HepG2 (cell line): ENCODE measurements around the gene OSR1. TPM values are rescaled to one million over a fixed set of nuclear protein-coding genes. Genes with fewer than 3 reads are reported as not detected.

ENCODE experiments used
- ATAC-seq: fragments of 200-7000 bp; cut with Tn5 transposase; 3 replicates; pipeline ENCODE4 v1.9.1; 2020; ENCODE audit warnings: mild to moderate bottlenecking, moderate library complexity
- BruUV-seq: library from RNA; stranded (reverse); fragments of 400-500 nt; replicated peaks from 2 replicates; lab custom pipeline; 2021; lab: Mats Ljungman, UMichigan
- CTCF ChIA-PET: fragments of 300-600 bp; formaldehyde crosslinking; extraction: SDS; loops from one replicate; lab custom pipeline; 2021; ENCODE audit warnings: low total read pairs, inconsistent platforms, low intra/inter-chr PET ratio; lab: Yijun Ruan, JAX
- POLR2A ChIA-PET: fragments of 350-600 bp; sonication (Branson Sonifier 250); formaldehyde crosslinking; loops from one replicate; lab custom pipeline; 2020; ENCODE audit warnings: antibody characterized with exemption, inconsistent platforms; lab: Yijun Ruan, JAX
- DNase-seq: peaks from one replicate; pipeline ENCODE4 v3.0.0-alpha.2; 2015; ENCODE audit warnings: low spot score
- FAIRE-seq: peaks from 3 replicates; lab custom pipeline; 2011; peaks lifted over from hg19 to GRCh38; lab: Jason Lieb, UNC
- H2AFZ ChIP-seq: one replicate; pipeline ENCODE4 v1.6.1; 2011; ENCODE audit warnings: low read length, inconsistent platforms
- H3K27ac ChIP-seq: fragments of 300-600 bp; 3 replicates; pipeline ENCODE4 v1.8.0; 2011; ENCODE audit warnings: mixed run types, mild to moderate bottlenecking, mixed read lengths, low read length, inconsistent platforms; ENCODE audit not compliant: insufficient read depth; ENCODE audit errors: extremely low read length
- H3K27me3 ChIP-seq, 2 experiments: fragments of 200-600 bp in 1 of 2; 2 replicates in 1 of 2; 3 replicates in 1 of 2; pipeline versions ENCODE4 v1.6.0 to v1.8.0; 2011; ENCODE audit warnings: low read length in 2 of 2, mild to moderate bottlenecking in 2 of 2, moderate library complexity in 2 of 2, inconsistent platforms in 1 of 2; ENCODE audit not compliant: insufficient read depth in 2 of 2, control insufficient read depth in 1 of 2
- H3K36me3 ChIP-seq, 2 experiments: fragments of 200-600 bp in 1 of 2; replicated peaks in 1 of 2; 2 replicates in 1 of 2; 3 replicates in 1 of 2; pipeline versions ENCODE4 v1.5.1 to v1.8.0; 2011; ENCODE audit warnings: low read length in 2 of 2, inconsistent platforms in 1 of 2; ENCODE audit not compliant: insufficient read depth in 2 of 2, control insufficient read depth in 1 of 2
- H3K4me1 ChIP-seq: 2 replicates; pipeline ENCODE4 v1.5.1; 2012; ENCODE audit warnings: low read length, inconsistent platforms; ENCODE audit not compliant: insufficient read depth
- H3K4me2 ChIP-seq: 2 replicates; pipeline ENCODE4 v1.6.0; 2011; ENCODE audit warnings: low read depth, low read length, inconsistent platforms
- H3K4me3 ChIP-seq, 3 experiments: fragments of 200-600 bp in 1 of 3; sonication (generic), shearing (Covaris generic) in 1 of 3; replicated peaks in 1 of 3; 2 replicates each; pipeline ENCODE4 v1.5.1; 2011 to 2016; ENCODE audit warnings: low read length in 3 of 3, inconsistent platforms in 2 of 3, low read depth in 2 of 3, mild to moderate bottlenecking in 2 of 3, control low read depth in 1 of 3, mixed read lengths in 1 of 3; ENCODE audit not compliant: insufficient read depth in 1 of 3
- H3K79me2 ChIP-seq: one replicate; pipeline ENCODE4 v1.6.1; 2011; ENCODE audit warnings: low read length, inconsistent platforms; ENCODE audit not compliant: insufficient read depth
- H3K9ac ChIP-seq: 2 replicates; pipeline ENCODE4 v1.6.0; 2011; ENCODE audit warnings: mild to moderate bottlenecking, low read depth, low read length, inconsistent platforms; ENCODE audit not compliant: insufficient read depth
- H3K9me3 ChIP-seq: 2 replicates; pipeline ENCODE4 v1.5.1; 2012; ENCODE audit warnings: mild to moderate bottlenecking, low read length
- H4K20me1 ChIP-seq: 2 replicates; pipeline ENCODE4 v1.6.0; 2011; ENCODE audit warnings: inconsistent platforms, mild to moderate bottlenecking, low read length, moderate library complexity; ENCODE audit not compliant: insufficient read depth
- BORCS8-MEF2B ChIP-seq: sonication (generic); formaldehyde crosslinking; IDR thresholded peaks from 2 replicates; pipeline ENCODE4 v1.8.0; 2022; ENCODE audit warnings: mild to moderate bottlenecking, missing genetic modification reagents
- DMAP1 ChIP-seq: IDR thresholded peaks from 2 replicates; pipeline ENCODE4 v1.6.1; 2016
- PAXIP1 ChIP-seq: sonication (generic); formaldehyde crosslinking; conservative IDR thresholded peaks from 2 replicates; pipeline ENCODE4 v1.4.0; 2020; ENCODE audit warnings: mild to moderate bottlenecking, missing genetic modification reagents, moderate library complexity
- SNAPC2 ChIP-seq: sonication (generic); formaldehyde crosslinking; IDR thresholded peaks from 2 replicates; pipeline ENCODE4 v1.8.1; 2022; ENCODE audit warnings: mild to moderate bottlenecking, missing genetic modification reagents
- ZNF12 ChIP-seq: sonication (generic); formaldehyde crosslinking; IDR thresholded peaks from 2 replicates; pipeline ENCODE4 v1.5.0; 2020; ENCODE audit warnings: missing genetic modification reagents
- ZNF232 ChIP-seq: sonication (generic); formaldehyde crosslinking; IDR thresholded peaks from 2 replicates; pipeline ENCODE4 v1.4.0; 2020; ENCODE audit warnings: missing genetic modification reagents, borderline replicate concordance
- ZNF574 ChIP-seq: sonication (generic); formaldehyde crosslinking; IDR thresholded peaks from 2 replicates; pipeline ENCODE4 v1.4.0; 2020; ENCODE audit warnings: missing genetic modification reagents
- WGBS: methylation state at CpG from one replicate; pipeline ENCODE4 v1.1.6; 2017; ENCODE audit warnings: low lambda C conversion rate; 5-methylcytosine and 5-hydroxymethylcytosine counted together
- in situ Hi-C: cut with HindIII; loops from 2 replicates; pipeline ENCODE4 v1.10.0; 2017; ENCODE audit warnings: low pct_unique_long_range_greater_than_20kb; ENCODE audit not compliant: extremely low pct_ligation_motif_present
- intact Hi-C: fragments of 100-400 bp; cut with micrococcal nuclease; formaldehyde crosslinking; loops from one replicate; pipeline ENCODE4 v1.10.0; 2022; ENCODE audit not compliant: unreplicated experiment
- polyA plus RNA-seq, 8 experiments: library from polyadenylated mRNA; depleted of rRNA in 3 of 8; stranded (reverse) in 7 of 8; unstranded in 1 of 8; fragments of >200 nt; fragmentation: Illumina TruSeq in 4 of 8; extraction: Trizol in 4 of 8; gene quantifications; 2 replicates each; pipeline versions ENCODE4 v1.2.1 to v1.2.3, GENCODE V29; 2011 to 2016; ENCODE audit warnings: low read depth in 4 of 8, missing spikeins in 1 of 8, mixed read lengths in 1 of 8; ENCODE audit not compliant: insufficient read depth in 1 of 8
- total RNA-seq, 5 experiments: library from RNA; depleted of rRNA; stranded (reverse); fragments of >200 nt; fragmentation: Illumina TruSeq; extraction: Trizol; gene quantifications; 2 replicates each; pipeline ENCODE4 v1.2.3, GENCODE V29; 2016; ENCODE audit warnings: low read depth in 1 of 5
- TF ChIP-seq, protein P1 (sequence below): sonication (generic); formaldehyde crosslinking; IDR thresholded peaks from 2 replicates; pipeline ENCODE4 v1.8.1; 2023; ENCODE audit warnings: mild to moderate bottlenecking, missing genetic modification reagents
- TF ChIP-seq, protein P2 (sequence below): sonication (generic); formaldehyde crosslinking; IDR thresholded peaks from 2 replicates; pipeline ENCODE4 v1.4.0; 2020; ENCODE audit warnings: missing genetic modification reagents, mild to moderate bottlenecking, borderline replicate concordance

OSR1 gene
- total and polyA plus RNA-seq, 2 of the 13 experiments (the other 11 are each of a cell fraction or from before 2014, with no cell fraction given), result 0.63 to 1.1 TPM

GRCh38 chr2:19362755-19363473 lies 4.5 kb upstream of the OSR1 start:
- peak; percentile 81 for FAIRE-seq
- 0 out of 2 replicates have a peak, but pooled peaks have one; percentile 17 for TF ChIP-seq PAXIP1 (CRISPR knock-in tag)
- peak; percentile 45; the same call in 1 of the 2 replicates for TF ChIP-seq DMAP1 (CRISPR knock-in tag)
- 0 out of 2 replicates have a peak, but pooled peaks have one; percentile 36 for TF ChIP-seq SNAPC2 (CRISPR knock-in tag)
- TF ChIP-seq ZNF574 (CRISPR knock-in tag), result peak; percentile 67
- TF ChIP-seq ZNF12, result peak; percentile 25; the same call in 1 of the 2 replicates
- TF ChIP-seq ZNF232 (CRISPR knock-in tag), result 0 out of 2 replicates have a peak, but pooled peaks have one; percentile 37
- TF ChIP-seq, protein P1, sequence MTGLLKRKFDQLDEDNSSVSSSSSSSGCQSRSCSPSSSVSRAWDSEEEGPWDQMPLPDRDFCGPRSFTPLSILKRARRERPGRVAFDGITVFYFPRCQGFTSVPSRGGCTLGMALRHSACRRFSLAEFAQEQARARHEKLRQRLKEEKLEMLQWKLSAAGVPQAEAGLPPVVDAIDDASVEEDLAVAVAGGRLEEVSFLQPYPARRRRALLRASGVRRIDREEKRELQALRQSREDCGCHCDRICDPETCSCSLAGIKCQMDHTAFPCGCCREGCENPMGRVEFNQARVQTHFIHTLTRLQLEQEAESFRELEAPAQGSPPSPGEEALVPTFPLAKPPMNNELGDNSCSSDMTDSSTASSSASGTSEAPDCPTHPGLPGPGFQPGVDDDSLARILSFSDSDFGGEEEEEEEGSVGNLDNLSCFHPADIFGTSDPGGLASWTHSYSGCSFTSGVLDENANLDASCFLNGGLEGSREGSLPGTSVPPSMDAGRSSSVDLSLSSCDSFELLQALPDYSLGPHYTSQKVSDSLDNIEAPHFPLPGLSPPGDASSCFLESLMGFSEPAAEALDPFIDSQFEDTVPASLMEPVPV (CRISPR knock-in tag), result 0 out of 2 replicates have a peak, but pooled peaks have one; percentile 15
- no peak for TF ChIP-seq BORCS8-MEF2B
- TF ChIP-seq, protein P2, sequence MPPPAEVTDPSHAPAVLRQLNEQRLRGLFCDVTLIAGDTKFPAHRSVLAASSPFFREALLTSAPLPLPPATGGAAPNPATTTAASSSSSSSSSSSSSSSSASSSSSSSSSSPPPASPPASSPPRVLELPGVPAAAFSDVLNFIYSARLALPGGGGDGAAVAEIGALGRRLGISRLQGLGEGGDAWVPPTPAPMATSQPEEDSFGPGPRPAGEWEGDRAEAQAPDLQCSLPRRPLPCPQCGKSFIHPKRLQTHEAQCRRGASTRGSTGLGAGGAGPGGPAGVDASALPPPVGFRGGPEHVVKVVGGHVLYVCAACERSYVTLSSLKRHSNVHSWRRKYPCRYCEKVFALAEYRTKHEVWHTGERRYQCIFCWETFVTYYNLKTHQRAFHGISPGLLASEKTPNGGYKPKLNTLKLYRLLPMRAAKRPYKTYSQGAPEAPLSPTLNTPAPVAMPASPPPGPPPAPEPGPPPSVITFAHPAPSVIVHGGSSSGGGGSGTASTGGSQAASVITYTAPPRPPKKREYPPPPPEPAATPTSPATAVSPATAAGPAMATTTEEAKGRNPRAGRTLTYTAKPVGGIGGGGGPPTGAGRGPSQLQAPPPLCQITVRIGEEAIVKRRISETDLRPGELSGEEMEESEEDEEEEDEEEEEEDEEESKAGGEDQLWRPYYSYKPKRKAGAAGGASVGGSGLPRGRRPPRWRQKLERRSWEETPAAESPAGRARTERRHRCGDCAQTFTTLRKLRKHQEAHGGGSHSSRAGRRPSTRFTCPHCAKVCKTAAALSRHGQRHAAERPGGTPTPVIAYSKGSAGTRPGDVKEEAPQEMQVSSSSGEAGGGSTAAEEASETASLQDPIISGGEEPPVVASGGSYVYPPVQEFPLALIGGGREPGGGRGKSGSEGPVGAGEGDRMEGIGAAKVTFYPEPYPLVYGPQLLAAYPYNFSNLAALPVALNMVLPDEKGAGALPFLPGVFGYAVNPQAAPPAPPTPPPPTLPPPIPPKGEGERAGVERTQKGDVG (CRISPR knock-in tag), result peak; percentile 38; the same call in 1 of the 2 replicates

More at GRCh38 chr2:19362755-19363473, 4.5 kb upstream of the OSR1 start:
- no peak overlapping the region for H3K27ac ChIP-seq
- no TSS peak for BruUV-seq
- DNase-seq (peak; percentile 79), ATAC-seq (peak; percentile 56)
- peaks cover 14 to 69% of the 10 kb centered on the region in 2 experiments for H3K27me3 ChIP-seq
- CTCF ChIA-PET, result interaction anchor here (0.9 to 3.6 kb wide), 8 partner anchors 12 to 975 kb away, joined by 3 to 20 read pairs (median 6); no protein-coding TSS in a partner anchor
- H3K4me1 ChIP-seq, result peaks cover 27% of the 10 kb centered on the region
- intact Hi-C loops (loop anchor here (1.0 to 10.0 kb wide), 10 partner anchors 209 to 976 kb away; no protein-coding TSS in a partner anchor), in situ Hi-C loops (loop anchor here (5.0 to 10.0 kb wide), 4 partner anchors 212 to 841 kb away; no protein-coding TSS in a partner anchor)
- POLR2A ChIA-PET, result interaction anchor here (5.4 kb wide), 1 partner anchor 15 kb away, joined by 55 read pairs; no protein-coding TSS in a partner anchor
- no peaks in the 10 kb centered on the region for H3K36me3 ChIP-seq
- H3K4me3 ChIP-seq, result peak overlapping the region; percentile 59 to 84 (median 71)
- no peaks in the 10 kb centered on the region for H3K79me2 ChIP-seq
- H3K9ac ChIP-seq, result peak overlapping the region; percentile 43
- 4% methylated on average over 23 of the region's 33 CpGs for WGBS
- peak overlapping the region; percentile 87 for H3K4me2 ChIP-seq
- H4K20me1 ChIP-seq, result no peaks in the 10 kb centered on the region
- peak overlapping the region; percentile 98 for H2AFZ ChIP-seq
- H3K9me3 ChIP-seq, result no peaks in the 10 kb centered on the region
